A673 (cell line): ENCODE measurements around the gene FAIM2.

Experiments
- EZH2 ChIP-seq: fragments of 200-600 bp; sonication (generic); IDR thresholded peaks from 2 replicates; pipeline ENCODE4 v1.6.1; 2017; ENCODE audit warnings: borderline replicate concordance, low read depth, mild to moderate bottlenecking, mixed read lengths, antibody characterized with exemption, low read length; ENCODE audit not compliant: poor library complexity, severe bottlenecking
- TF ChIP-seq, protein P1 (sequence below): fragments of 300-800, 200-600 bp; sonication (generic); conservative IDR thresholded peaks from 2 replicates; pipeline ENCODE4 v1.5.1; 2017; ENCODE audit warnings: low read depth, mild to moderate bottlenecking, antibody characterized with exemption, low read length, moderate library complexity, mixed read lengths

DNA sequence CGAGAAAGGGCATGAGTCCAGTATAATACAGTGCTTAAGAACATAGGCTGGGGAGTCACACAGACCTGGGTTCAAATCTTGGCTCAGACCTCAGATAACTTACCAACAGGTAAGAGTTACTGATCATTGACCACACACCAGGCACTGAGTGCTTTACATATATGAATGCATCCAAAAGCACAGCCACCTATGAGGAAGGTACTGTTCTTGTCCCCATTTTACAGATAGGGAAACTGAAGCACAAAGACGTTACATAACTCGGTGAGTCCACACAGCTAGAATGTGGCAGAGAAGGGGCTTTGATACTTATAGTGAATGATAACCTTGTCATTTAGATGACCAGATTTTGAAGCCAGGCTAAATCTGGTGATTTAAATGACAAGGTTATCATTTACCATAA lies 27.6 kb downstream of the FAIM2 start:
- TF ChIP-seq, protein P1, sequence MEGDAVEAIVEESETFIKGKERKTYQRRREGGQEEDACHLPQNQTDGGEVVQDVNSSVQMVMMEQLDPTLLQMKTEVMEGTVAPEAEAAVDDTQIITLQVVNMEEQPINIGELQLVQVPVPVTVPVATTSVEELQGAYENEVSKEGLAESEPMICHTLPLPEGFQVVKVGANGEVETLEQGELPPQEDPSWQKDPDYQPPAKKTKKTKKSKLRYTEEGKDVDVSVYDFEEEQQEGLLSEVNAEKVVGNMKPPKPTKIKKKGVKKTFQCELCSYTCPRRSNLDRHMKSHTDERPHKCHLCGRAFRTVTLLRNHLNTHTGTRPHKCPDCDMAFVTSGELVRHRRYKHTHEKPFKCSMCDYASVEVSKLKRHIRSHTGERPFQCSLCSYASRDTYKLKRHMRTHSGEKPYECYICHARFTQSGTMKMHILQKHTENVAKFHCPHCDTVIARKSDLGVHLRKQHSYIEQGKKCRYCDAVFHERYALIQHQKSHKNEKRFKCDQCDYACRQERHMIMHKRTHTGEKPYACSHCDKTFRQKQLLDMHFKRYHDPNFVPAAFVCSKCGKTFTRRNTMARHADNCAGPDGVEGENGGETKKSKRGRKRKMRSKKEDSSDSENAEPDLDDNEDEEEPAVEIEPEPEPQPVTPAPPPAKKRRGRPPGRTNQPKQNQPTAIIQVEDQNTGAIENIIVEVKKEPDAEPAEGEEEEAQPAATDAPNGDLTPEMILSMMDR: no peak
- TF ChIP-seq EZH2: no peak
